ENCODE data around the gene MUC4. TPM values are rescaled to one million over a fixed set of nuclear protein-coding genes. Genes with fewer than 3 reads are reported as not detected.

Gene MUC4
- total and polyA plus RNA-seq, 9 of the 15 experiments (the other 6 are each of a cell fraction or from before 2014, with no cell fraction given): under 0.01 to 0.21 (median 0.10) TPM; not detected in 4

DNA sequence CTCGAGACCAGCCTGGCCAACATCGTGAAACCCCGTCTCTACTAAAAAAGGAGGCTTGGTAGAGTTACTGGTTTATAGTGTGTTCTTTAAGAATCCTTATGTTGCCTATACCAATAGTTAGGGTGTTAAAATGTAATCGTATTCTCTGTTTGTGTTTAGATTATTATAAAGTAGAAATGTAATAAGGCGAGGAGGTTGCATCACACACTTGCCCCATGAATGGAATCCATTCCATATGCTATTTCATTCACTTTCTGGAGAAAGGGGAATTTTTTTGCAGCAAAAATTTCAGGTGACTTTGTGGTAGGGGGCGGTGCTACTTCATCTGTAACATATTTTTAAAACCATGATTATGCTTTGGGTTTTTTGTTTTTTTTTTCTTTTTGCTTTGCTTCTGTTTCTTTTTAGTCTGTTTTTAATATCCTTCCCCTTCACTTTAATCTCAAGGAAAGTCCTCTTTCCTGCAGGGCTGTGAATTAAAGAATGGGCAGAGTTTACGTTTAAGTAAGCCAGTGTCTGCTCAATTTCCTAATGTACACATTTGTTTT, 33.0 kb upstream of the MUC4 start:
- no peaks in the 10 kb centered on the region for H3K9me3 ChIP-seq (replicated peaks; ENCODE audit: control insufficient read depth, insufficient read depth, low read depth, low read length)
- H3K4me3 ChIP-seq: no peak overlapping the region
- no peaks in the 10 kb centered on the region; a peak in 1 of 5 replicates for H3K27me3 ChIP-seq (ENCODE audit: control insufficient read depth in 2 of 2, insufficient read depth in 2 of 2, low read length in 2 of 2)
- DNase-seq (ENCODE audit: extremely low read depth in 1 of 4, low spot score in 3 of 4) (no peak), FAIRE-seq (no peak), ATAC-seq (no peak)
- no peaks in the 10 kb centered on the region for H3K36me3 ChIP-seq (ENCODE audit: control insufficient read depth, insufficient read depth, low read length)
- ChIA-PET POLR2A (interaction anchor here (0.6 kb wide), 1 partner anchor 11 kb away, joined by 3 read pairs; no protein-coding TSS in a partner anchor), CTCF (ENCODE audit: low intra/inter-chr PET ratio) (no interaction called here)
- H3K27ac ChIP-seq (ENCODE audit: extremely low read depth, low read depth, low read length): no peak overlapping the region
- no TSS peak for BruUV-seq (replicated peaks)
- intact Hi-C loops (cut with micrococcal nuclease) (no loop called here), in situ Hi-C loops (cut with MboI) (no loop called here)
- peaks cover 1 to 16% of the 10 kb centered on the region in 2 experiments; a peak in 3 of 5 replicates for H3K4me1 ChIP-seq (replicated peaks in 1 of 2; ENCODE audit: control insufficient read depth in 2 of 2, insufficient read depth in 2 of 2, low read length in 2 of 2)
- H3K79me2 ChIP-seq (ENCODE audit: control insufficient read depth, insufficient read depth, low read length): no peaks in the 10 kb centered on the region
- H3K4me2 ChIP-seq (ENCODE audit: insufficient read depth, low read length): no peak overlapping the region
- no peak overlapping the region for H3K9ac ChIP-seq (ENCODE audit: insufficient read depth in 1 of 2, low read depth in 2 of 2, low read length in 2 of 2)
- WGBS (ENCODE audit: insufficient coverage, low coverage, missing lambda C conversion rate): 48% methylated on average over 7 of the region's 7 CpGs
- H3K9me1 ChIP-seq (ENCODE audit: control insufficient read depth, insufficient read depth, low read length): no peaks in the 10 kb centered on the region
- TF ChIP-seq ZNF184 (CRISPR knock-in tag; IDR thresholded peaks at IDR 0.05) (no peak), CEBPB (tag; IDR thresholded peaks at IDR 0.05) (peak; percentile 16; the same call in 1 of the 2 replicates), CREM (IDR thresholded peaks at IDR 0.05; ENCODE audit: low read depth) (no peak), CEBPG (CRISPR knock-in tag; IDR thresholded peaks at IDR 0.05) (peak; percentile 60; the same call in 1 of the 2 replicates), CEBPG (tag; conservative IDR thresholded peaks at IDR 0.05 in 1 of 2, IDR thresholded peaks at IDR 0.05 in 1 of 2) (peak in 1 of 2 experiments; percentile 78; a peak in 2 of 4 replicates)
- TF ChIP-seq, protein P1, sequence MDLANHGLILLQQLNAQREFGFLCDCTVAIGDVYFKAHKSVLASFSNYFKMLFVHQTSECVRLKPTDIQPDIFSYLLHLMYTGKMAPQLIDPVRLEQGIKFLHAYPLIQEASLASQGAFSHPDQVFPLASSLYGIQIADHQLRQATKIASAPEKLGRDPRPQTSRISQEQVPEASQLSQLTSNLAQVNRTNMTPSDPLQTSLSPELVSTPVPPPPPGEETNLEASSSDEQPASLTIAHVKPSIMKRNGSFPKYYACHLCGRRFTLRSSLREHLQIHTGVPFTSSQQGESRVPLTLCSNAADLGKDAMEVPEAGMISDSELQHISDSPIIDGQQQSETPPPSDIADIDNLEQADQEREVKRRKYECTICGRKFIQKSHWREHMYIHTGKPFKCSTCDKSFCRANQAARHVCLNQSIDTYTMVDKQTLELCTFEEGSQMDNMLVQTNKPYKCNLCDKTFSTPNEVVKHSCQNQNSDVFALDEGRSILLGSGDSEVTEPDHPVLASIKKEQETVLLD (IDR thresholded peaks at IDR 0.05): no peak
- TF ChIP-seq, protein P2, sequence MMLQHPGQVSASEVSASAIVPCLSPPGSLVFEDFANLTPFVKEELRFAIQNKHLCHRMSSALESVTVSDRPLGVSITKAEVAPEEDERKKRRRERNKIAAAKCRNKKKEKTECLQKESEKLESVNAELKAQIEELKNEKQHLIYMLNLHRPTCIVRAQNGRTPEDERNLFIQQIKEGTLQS (IDR thresholded peaks at IDR 0.05): peak; percentile 57; the same call in 1 of the 2 replicates
- TF ChIP-seq, protein P2 (CRISPR knock-in tag; conservative IDR thresholded peaks at IDR 0.05): no peak
- TF ChIP-seq, protein P3, sequence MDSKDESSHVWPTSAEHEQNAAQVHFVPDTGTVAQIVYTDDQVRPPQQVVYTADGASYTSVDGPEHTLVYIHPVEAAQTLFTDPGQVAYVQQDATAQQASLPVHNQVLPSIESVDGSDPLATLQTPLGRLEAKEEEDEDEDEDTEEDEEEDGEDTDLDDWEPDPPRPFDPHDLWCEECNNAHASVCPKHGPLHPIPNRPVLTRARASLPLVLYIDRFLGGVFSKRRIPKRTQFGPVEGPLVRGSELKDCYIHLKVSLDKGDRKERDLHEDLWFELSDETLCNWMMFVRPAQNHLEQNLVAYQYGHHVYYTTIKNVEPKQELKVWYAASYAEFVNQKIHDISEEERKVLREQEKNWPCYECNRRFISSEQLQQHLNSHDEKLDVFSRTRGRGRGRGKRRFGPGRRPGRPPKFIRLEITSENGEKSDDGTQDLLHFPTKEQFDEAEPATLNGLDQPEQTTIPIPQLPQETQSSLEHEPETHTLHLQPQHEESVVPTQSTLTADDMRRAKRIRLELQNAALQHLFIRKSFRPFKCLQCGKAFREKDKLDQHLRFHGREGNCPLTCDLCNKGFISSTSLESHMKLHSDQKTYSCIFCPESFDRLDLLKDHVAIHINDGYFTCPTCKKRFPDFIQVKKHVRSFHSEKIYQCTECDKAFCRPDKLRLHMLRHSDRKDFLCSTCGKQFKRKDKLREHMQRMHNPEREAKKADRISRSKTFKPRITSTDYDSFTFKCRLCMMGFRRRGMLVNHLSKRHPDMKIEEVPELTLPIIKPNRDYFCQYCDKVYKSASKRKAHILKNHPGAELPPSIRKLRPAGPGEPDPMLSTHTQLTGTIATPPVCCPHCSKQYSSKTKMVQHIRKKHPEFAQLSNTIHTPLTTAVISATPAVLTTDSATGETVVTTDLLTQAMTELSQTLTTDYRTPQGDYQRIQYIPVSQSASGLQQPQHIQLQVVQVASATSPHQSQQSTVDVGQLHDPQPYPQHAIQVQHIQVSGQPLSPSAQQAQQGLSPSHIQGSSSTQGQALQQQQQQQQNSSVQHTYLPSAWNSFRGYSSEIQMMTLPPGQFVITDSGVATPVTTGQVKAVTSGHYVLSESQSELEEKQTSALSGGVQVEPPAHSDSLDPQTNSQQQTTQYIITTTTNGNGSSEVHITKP (IDR thresholded peaks at IDR 0.05; ENCODE audit: partially characterized antibody): peak; percentile 20
- TF ChIP-seq, protein P4, sequence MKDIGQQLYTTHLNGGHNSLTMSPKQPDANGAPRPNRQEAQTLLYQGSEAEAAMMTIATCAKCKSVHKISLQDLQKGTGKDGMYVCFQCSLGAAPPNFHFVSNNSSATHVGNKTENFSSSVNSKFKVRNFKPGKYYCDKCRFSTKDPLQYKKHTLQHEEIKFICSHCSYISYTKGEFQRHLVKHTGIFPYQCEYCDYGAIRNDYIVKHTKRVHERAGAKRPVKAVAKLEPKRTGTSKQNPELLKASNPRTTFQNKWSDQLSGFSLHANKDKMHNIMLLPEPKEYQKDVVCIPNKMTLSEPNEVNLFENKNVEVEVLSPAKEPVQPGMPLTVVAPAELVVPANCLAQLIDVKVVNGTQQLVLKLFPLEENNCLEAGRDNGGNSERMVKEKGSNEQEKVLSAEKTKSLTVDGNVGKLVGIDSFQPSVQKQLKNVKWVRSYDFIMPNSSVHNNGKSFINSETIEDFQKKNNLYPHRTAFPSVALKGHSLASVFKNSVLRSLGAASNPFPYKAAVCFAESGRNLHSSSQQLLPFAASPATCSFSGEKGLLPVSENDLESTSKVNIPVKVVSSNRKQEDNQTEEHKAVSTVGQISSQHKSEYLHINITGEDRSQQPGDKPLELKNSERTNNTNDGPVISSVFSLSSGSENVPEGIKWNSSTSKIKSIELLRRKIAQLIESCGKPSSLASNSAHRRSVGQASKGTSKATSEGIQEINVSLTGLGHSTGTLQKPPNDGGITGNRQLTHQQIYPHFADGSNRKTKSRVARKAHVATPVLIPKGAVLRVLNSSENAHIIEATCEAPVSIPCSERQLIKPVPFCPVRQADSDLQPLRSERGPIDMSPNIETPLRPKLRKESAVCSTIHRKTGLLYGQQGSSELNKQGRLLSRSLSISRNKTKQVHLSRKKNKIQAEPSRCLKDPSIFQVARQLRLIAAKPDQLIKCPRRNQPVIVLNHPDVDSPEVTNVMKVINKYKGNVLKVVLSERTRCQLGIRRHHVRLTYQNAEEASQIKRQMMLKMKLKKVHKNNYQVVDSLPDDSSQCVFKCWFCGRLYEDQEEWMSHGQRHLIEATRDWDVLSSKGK (CRISPR knock-in tag; IDR thresholded peaks at IDR 0.05): no peak
- 0 out of 2 replicates have a peak overlapping the region, but pooled peaks have one; percentile 3 for H2AFZ ChIP-seq (ENCODE audit: low read depth, low read length)
- no peaks in the 10 kb centered on the region for H4K20me1 ChIP-seq (replicated peaks; ENCODE audit: control insufficient read depth, insufficient read depth, low read length)

All from K562 (cell line).